ENCODE results near the gene MRPL55. TPM values are rescaled to one million over a fixed set of nuclear protein-coding genes. Genes with fewer than 3 reads are reported as not detected.

Gene MRPL55
- total and polyA plus RNA-seq, 2 of the 4 experiments (the other 2 are of a cell fraction), result 48.9 to 95.4 TPM

DNA sequence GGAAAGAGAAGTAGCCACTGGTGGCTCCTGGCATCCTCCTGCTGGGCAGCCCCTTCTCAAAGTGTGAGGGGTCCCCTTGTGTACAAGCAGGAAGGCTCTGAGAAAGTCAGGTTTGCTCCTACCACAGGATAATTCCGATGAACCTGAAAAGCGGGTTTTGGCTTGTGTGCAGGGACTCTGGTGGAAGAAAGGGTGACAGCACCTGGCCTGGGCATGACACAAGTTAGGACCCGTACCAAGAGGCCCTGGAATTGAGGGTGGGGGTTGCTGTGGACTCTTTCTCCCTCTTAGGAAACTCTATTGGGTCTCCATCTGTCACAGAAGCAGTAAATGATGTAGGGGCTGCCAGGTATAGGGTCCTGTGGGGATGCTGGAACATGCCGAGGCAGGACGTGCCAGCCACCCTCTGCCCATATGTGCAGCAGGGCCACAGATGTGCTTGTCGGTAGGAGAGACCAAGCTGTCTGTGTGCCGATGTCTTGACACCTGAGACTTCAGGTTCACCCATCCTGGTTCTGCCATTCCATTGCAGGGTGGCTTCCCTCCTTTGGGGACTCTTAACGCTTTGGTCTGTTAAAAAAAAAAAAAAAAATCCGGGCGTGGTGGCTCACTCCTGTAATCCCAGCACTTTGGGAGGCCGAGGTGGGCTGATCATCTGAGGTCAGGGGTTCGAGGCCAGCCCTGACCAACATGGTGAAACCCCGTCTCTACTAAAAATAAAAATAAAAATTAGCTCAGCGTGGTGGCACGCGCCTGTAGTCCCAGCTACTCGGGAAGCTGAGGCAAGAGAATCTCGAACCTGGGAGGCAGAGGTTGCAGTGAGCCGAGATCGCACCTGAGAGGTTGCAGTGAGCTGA lies 15.8 kb downstream of the MRPL55 start:
- ATAC-seq (ENCODE audit: low read depth) (no peak), DNase-seq (no peak)
- Histone ChIP-seq H3K4me1 (ENCODE audit: control insufficient read depth, insufficient read depth, low read length) (peaks cover 14% of the 10 kb centered on the region), H3K79me1 (ENCODE audit: low read depth in 1 of 2, low read length in 2 of 2) (peaks cover 0 to 48% of the 10 kb centered on the region in 2 experiments; a peak in 2 of 4 replicates), H4K5ac (ENCODE audit: low read depth, low read length) (no peak overlapping the region), H3K9ac (ENCODE audit: low read depth, low read length) (no peak overlapping the region), H2BK5ac (ENCODE audit: low read depth, low read length, poor library complexity, severe bottlenecking) (no peak overlapping the region), H4K20me1 (ENCODE audit: insufficient read depth, low read length) (peaks cover 100% of the 10 kb centered on the region), H3K56ac (ENCODE audit: extremely low read depth, insufficient read depth, low read length) (no peak overlapping the region), H2BK15ac (ENCODE audit: low read depth, low read length) (no peak overlapping the region), H3K4me3 (ENCODE audit: insufficient read depth, low read depth, low read length) (no peak overlapping the region), H3K4me2 (ENCODE audit: low read depth, low read length) (no peak overlapping the region), H3K9me3 (ENCODE audit: control insufficient read depth, insufficient read depth, low read length) (peaks cover 9% of the 10 kb centered on the region; the same call in 1 of the 2 replicates), H2AFZ (replicated peaks; ENCODE audit: low read length, poor library complexity) (no peak overlapping the region), H3K27me3 (ENCODE audit: control insufficient read depth, insufficient read depth, low read length) (no peaks in the 10 kb centered on the region), H3K27ac (ENCODE audit: insufficient read depth, low read length) (no peak overlapping the region), H2AK9ac (replicated peaks; ENCODE audit: low read depth, low read length, poor library complexity) (no peak overlapping the region), H3K4ac (ENCODE audit: low read depth, low read length) (no peak overlapping the region), H2AK5ac (ENCODE audit: low read depth, low read length) (no peak overlapping the region), H3K9me1 (ENCODE audit: insufficient read depth, low read length) (peaks cover 41% of the 10 kb centered on the region), H3K14ac (replicated peaks; ENCODE audit: low read depth, low read length) (no peak overlapping the region), H3K23ac (ENCODE audit: low read depth, low read length) (no peak overlapping the region), H2BK20ac (ENCODE audit: low read depth, low read length) (no peak overlapping the region), H2BK120ac (ENCODE audit: low read depth, low read length) (no peak overlapping the region), H3K36me3 (ENCODE audit: control insufficient read depth, insufficient read depth, low read length) (peaks cover 44% of the 10 kb centered on the region), H3K18ac (ENCODE audit: low read depth, low read length) (no peak overlapping the region), H4K91ac (ENCODE audit: insufficient read depth, low read depth, low read length) (no peak overlapping the region), H4K8ac (ENCODE audit: low read depth in 2 of 2, low read length in 2 of 2) (no peak overlapping the region)
- intact Hi-C loops (cut with micrococcal nuclease), result no loop called here
- no peak for TF ChIP-seq RAD21 (IDR thresholded peaks at IDR 0.05; ENCODE audit: low read length)
- TF ChIP-seq RFX5 (IDR thresholded peaks at IDR 0.05; ENCODE audit: low read depth, low read length), result no peak
- TF ChIP-seq BHLHE40 (IDR thresholded peaks at IDR 0.05; ENCODE audit: low read depth, low read length), result no peak
- TF ChIP-seq, protein P1, sequence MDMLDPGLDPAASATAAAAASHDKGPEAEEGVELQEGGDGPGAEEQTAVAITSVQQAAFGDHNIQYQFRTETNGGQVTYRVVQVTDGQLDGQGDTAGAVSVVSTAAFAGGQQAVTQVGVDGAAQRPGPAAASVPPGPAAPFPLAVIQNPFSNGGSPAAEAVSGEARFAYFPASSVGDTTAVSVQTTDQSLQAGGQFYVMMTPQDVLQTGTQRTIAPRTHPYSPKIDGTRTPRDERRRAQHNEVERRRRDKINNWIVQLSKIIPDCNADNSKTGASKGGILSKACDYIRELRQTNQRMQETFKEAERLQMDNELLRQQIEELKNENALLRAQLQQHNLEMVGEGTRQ (IDR thresholded peaks at IDR 0.05; ENCODE audit: low read depth, low read length), result no peak
- no peak for TF ChIP-seq CEBPB (IDR thresholded peaks at IDR 0.05; ENCODE audit: low read depth, low read length)
- TF ChIP-seq NFE2L2 (IDR thresholded peaks at IDR 0.05; ENCODE audit: low read depth, low read length), result no peak
- no peak for TF ChIP-seq FOS (IDR thresholded peaks at IDR 0.05; ENCODE audit: low read depth, low read length)
- in situ Hi-C loops (cut with MboI; ENCODE audit: low sequenced_read_pairs), result no loop called here
- ChIA-PET CTCF (interaction anchor here (0.7 kb wide), 1 partner anchor 94 kb away, joined by 3 read pairs; no protein-coding TSS in a partner anchor), POLR2A (ENCODE audit: unreplicated experiment) (no interaction called here)
- 100% methylated on average over 5 of the region's 20 CpGs; no CpG with 5 or more reads in 1 of the 2 experiments for WGBS, 2 experiments (ENCODE audit: extremely low coverage in 2 of 2, insufficient read length in 1 of 2)
- no TSS peak for BruUV-seq (replicated peaks)
- dilution Hi-C loops (cut with HindIII; ENCODE audit: low sequenced_read_pairs, unreplicated experiment), result no loop called here
